GM12864 (cell line): Measurements from ENCODE around the gene PLEKHN1.

Source experiments
- DNase-seq: peaks from one replicate; pipeline ENCODE4 v3.0.0-alpha.2; 2011; ENCODE audit warnings: low read depth
- H3K4me3 ChIP-seq: 2 replicates; pipeline ENCODE4 v1.5.1; 2011; ENCODE audit warnings: mild to moderate bottlenecking, low read depth, low read length, control low read depth
- CTCF ChIP-seq: IDR thresholded peaks from 2 replicates; pipeline ENCODE4 v1.5.1; 2011; ENCODE audit warnings: low read depth, mild to moderate bottlenecking, moderate library complexity, low read length, control low read depth, inconsistent platforms; ENCODE audit errors: missing control alignments

Gene PLEKHN1

GRCh38 chr1:931380-932172 lies 34.7 kb upstream of the PLEKHN1 start:
- no peak overlapping the region for H3K4me3 ChIP-seq
- no peak for TF ChIP-seq CTCF
- no peak for DNase-seq

- TF ChIP-seq CTCF: no peak
- DNase-seq: no peak
- H3K4me3 ChIP-seq: no peak overlapping the region
These were observed 34.1 kb upstream of the PLEKHN1 start for GRCh38 chr1:932173-932510.

GRCh38 chr1:932776-933602 lies 33.3 kb upstream of the PLEKHN1 start:
- no peak for DNase-seq
- TF ChIP-seq CTCF: no peak

GRCh38 chr1:933603-933940 lies 32.7 kb upstream of the PLEKHN1 start:
- no peak for TF ChIP-seq CTCF
- DNase-seq: no peak
- H3K4me3 ChIP-seq: no peak overlapping the region

More at GRCh38 chr1:932776-933602, 33.3 kb upstream of the PLEKHN1 start:
- H3K4me3 ChIP-seq: no peak overlapping the region

- TF ChIP-seq CTCF: no peak
- H3K4me3 ChIP-seq: no peak overlapping the region
- DNase-seq: no peak
These were observed 31.1 kb upstream of the PLEKHN1 start for GRCh38 chr1:934991-935750.

- TF ChIP-seq CTCF: no peak
- no peak overlapping the region for H3K4me3 ChIP-seq
- DNase-seq: no peak
These were observed 30.5 kb upstream of the PLEKHN1 start for GRCh38 chr1:935751-936231.
